Esophagus muscularis mucosa (tissue), 4 donors: ENCODE measurements around the gene ABHD12B.

Experiments
- CTCF ChIP-seq, 3 experiments: fragments of 200-600 bp in 2 of 3; fragments of 450-650 bp in 1 of 3; sonication (generic) in 2 of 3; IDR thresholded peaks; one replicate each; pipeline ENCODE4 v1.5.1; 2017 to 2019; ENCODE audit warnings: antibody characterized with exemption in 3 of 3, mild to moderate bottlenecking in 2 of 3, moderate library complexity in 1 of 3
- EP300 ChIP-seq: sonication (generic); formaldehyde crosslinking; IDR thresholded peaks from one replicate; pipeline ENCODE4 v1.6.1; 2017; ENCODE audit warnings: antibody characterized with exemption
- POLR2A ChIP-seq: fragments of 450-650 bp; IDR thresholded peaks from one replicate; pipeline ENCODE4 v1.6.1; 2017; ENCODE audit warnings: antibody characterized with exemption, moderate library complexity, mild to moderate bottlenecking, low read depth

GRCh38 chr14:50951032-50951431 lies 79.2 kb downstream of the ABHD12B start:
- TF ChIP-seq CTCF (IDR thresholded peaks at IDR 0.05): no peak
- TF ChIP-seq EP300: no peak
- no peak for TF ChIP-seq POLR2A
